GM19023 (cell line): ENCODE data around the gene NSUN4.

Experiments used
- ATAC-seq: cut with Tn5 transposase; IDR thresholded peaks from one replicate; pipeline ENCODE4 v1.9.1; 2021; ENCODE audit warnings: mild to moderate bottlenecking, moderate library complexity; ENCODE audit not compliant: unreplicated experiment

Gene NSUN4

DNA sequence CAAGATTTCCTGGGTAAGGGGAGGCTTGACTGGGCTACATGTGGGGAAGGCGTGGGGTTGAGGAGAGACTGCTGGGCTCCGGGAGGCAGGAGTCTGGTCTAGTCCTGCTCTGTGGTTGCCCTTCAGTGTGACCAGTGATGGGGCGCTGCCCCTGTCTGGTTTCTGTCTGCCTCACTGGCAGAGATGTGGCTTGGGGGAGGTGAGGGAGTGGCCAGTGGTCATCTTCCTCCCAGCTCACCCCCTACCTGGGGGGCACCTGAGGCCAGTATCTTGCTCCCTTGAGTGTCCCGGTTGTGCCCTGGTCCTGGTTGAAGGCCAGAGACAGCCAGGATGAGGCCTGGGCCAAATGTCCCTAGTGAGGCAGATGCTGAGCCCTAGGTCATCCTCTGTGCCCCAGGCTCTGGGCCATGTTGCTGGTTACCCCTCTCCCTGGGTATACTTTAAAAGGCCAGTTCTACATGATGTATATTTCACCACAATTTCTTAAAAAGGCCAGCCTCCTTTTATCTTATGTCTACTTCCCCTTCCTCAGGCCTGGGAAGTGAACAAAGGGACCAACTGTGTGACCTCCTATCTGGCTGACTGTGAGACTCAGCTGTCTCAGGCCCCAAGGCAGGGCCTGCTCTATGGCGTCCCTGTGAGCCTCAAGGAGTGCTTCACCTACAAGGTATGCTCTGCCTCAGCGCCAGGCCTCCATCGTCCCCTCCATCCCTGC, 64.0 kb downstream of the NSUN4 start:
- ATAC-seq = no peak

DNA sequence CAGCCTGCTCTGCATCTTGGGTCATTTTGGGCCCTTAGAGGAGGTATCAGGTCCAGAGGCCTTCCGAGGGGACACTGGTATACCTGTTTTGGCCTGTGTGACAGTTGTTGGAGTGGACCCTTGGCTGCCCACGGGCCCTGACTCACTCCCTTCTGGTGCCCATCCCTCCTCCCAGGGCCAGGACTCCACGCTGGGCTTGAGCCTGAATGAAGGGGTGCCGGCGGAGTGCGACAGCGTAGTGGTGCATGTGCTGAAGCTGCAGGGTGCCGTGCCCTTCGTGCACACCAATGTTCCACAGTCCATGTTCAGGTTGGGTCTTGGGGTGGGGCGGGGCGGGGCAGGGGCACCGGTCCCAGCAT, 64.6 kb downstream of the NSUN4 start:
- ATAC-seq = no peak

DNA sequence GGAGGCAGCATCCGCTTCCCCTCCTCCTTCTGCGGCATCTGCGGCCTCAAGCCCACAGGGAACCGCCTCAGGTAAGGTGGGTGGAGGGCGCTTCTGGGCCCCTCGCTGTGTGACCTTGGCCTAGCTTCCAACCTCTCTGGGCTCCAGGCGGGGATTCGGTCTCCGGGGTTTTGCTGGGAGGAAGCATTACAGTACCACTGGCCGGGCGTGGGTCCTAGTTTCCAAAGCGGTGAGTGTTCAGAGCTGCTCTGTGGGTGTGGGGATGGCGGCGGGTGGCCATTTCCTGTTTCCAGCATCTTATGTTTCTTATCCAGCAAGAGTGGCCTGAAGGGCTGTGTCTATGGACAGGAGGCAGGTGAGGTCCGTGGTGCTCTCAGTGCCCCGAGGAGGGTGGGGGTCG, 65.1 kb downstream of the NSUN4 start:
- no peak for ATAC-seq

DNA sequence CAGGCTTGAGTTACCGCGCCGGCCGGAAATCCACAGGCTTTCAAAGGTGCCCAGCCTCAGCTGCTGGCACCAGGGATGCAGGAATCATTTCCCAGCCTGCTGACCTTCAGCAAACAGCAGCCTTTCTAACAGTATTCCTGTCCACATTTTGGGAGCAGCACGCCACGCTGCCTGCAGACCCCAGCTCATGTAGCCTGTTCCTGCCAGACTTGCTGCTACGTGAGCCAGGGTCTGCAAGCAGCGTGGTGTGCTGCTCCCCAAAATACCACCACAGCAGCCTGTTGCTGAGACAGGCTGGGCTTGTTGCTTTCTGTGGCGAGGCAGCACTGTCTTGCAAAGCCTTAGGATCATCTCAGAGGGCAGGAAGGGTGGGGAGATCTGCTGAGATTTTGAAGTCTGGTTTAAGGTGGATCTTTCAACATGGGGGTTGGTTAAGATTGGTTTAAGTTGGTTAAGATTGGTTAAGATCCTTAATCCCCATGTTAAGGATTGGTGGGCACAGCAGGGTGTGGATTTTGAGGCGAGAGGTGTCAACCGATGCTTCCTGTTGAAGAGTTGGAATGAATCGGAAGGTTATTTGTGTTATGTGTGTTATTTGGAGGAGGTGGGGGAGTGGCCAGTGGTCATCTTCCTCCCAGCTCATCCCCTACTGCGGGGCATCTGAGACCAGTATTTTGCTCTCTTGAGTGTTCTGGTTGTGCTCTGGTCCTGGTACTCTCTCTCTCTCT, 66.4 kb downstream of the NSUN4 start:
- ATAC-seq = no peak

DNA sequence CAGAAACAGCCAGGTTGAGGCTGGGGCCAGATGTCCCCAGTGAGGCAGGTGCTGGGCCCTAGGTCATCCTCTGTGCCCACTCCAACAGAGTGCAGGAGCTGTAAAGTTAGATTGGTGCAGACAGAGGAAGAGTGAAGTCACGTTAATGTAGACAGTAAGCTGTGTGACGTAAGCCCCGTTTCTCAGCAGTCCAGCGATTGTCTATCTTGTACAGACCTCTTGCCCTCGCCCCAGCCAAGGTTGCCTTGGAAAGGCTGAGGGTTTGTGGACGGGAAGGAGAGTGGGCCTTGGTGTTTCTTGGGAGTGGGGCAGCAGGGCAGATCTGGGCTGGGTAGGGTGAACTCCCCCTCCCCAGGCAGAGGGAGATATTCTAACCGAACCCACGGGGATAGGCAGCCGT, 67.0 kb downstream of the NSUN4 start:
- ATAC-seq = no peak

DNA sequence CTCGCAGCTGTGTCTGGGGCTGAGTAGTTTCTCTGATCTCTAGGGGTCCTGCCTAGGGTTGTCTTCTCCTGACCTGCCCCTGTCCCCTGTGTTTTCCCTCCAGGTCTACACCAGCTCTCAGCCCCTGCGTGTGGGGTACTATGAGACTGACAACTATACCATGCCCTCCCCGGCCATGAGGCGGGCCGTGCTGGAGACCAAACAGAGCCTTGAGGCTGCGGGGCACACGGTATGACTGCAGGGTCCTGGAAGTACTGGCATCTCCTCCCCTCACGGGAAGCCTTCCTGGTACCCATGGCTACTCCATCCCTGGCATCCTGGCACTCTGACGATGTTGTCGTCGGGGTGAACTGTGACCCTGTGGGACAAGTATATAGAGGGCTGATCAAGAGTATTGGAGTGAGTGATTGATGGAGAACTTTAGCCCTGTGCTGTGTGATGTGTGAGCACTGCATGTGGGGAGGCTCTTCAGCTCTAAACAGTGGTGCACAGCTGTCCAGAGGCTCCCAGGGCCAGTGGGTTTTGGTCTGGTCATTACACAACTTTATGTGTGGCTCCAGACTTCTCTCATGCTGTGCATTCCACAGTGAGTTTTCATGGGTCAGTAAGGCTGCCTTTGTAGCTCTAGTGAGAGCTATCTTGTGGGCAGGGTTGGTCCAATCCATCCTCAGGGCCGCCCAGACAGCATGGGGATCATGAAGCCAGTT, 67.9 kb downstream of the NSUN4 start:
- ATAC-seq = no peak

DNA sequence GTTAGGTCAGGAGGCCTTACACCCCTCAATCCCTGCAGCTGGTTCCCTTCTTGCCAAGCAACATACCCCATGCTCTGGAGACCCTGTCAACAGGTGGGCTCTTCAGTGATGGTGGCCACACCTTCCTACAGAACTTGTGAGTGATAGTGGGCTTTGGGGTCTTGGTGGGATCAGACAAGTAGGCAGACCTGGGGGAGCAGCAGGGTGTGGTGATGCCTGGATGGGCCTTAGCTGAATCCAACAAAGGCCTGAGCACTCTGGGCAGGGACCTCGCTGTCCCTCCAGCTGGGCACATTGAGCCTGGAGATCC, 68.4 kb downstream of the NSUN4 start:
- no peak for ATAC-seq

DNA sequence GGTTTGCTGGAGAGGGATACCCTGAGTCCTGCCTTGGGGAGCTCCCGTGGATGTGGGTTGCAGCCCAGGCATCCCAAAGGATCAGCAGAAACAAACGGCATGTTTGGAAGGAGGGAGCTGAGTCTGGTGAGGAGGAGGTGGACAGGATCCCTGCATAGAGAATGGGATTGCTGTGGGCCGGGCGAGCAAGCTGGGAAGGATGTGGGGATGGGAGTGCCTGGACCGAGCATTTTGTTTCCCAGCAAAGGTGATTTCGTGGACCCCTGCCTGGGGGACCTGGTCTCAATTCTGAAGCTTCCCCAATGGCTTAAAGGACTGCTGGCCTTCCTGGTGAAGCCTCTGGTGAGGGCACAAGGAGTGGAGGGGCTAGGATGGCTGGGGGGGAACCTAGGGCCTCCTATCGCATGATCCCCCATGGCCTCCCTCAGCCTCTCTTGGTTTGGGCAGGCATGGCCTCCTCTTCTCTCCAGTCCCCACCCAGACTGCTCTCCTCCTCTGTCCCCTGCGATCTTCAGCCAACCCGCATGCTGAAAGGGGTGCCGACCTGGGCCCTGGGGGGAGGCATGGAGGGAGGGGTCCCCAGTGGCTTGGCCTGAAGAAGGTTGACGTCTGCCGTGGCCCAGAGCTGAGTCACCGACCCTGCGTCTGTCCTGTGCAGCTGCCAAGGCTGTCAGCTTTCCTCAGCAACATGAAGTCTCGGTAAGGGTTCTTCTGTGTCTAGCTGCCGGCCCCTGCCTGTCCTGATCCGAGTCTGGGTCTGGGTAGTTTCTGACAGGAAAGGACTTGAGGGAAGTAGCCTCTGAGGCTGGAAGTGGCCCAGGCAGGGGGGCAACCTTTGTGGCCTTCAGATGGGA, 69.8 kb downstream of the NSUN4 start:
- no peak for ATAC-seq

DNA sequence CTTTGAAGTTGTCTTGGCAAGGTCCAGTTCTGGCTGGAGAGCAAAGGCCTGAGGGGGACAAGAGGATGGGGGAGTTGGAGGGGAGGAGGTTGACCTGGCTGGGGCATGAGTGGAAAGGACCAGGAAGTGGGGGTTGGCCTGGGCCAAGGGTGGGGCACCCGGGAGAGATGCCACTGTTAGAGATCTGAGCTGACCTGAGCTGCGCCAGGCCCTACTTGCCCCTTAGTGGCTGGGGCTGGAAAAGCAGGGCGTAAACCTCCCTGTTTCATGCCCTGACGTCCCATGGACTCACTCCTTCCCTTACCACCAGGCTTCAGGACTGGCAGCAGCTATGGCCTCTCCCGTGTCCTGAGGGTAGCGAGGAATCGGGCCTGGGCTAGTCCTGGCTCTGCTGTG, 70.4 kb downstream of the NSUN4 start:
- ATAC-seq = no peak
